Measurements from ENCODE around the gene OTOF. TPM values are rescaled to one million over a fixed set of nuclear protein-coding genes. Genes with fewer than 3 reads are reported as not detected.

Gene OTOF
- total RNA-seq, 1 experiment from 2014 or later, result 0.14 TPM

GRCh38 chr2:26459991-26460612 is 17.8 kb downstream of the OTOF start:
- Histone ChIP-seq H3K27me3 (ENCODE audit: control insufficient read depth, insufficient read depth, low read length) (no peaks in the 10 kb centered on the region), H3K36me3 (replicated peaks; ENCODE audit: control insufficient read depth, insufficient read depth, low read length) (no peaks in the 10 kb centered on the region), H3K4me3 (ENCODE audit: insufficient read depth, low read depth, low read length) (no peak overlapping the region)
- peak; percentile 70 for DNase-seq

GRCh38 chr2:26458365-26459042 is 19.4 kb downstream of the OTOF start:
- Histone ChIP-seq H3K4me3 (ENCODE audit: insufficient read depth, low read depth, low read length) (no peak overlapping the region), H3K27me3 (ENCODE audit: control insufficient read depth, insufficient read depth, low read length) (no peaks in the 10 kb centered on the region), H3K36me3 (replicated peaks; ENCODE audit: control insufficient read depth, insufficient read depth, low read length) (no peaks in the 10 kb centered on the region)
- DNase-seq, result no peak

GRCh38 chr2:26457695-26458364 is 20.1 kb downstream of the OTOF start:
- Histone ChIP-seq H3K27me3 (ENCODE audit: control insufficient read depth, insufficient read depth, low read length) (no peaks in the 10 kb centered on the region), H3K36me3 (replicated peaks; ENCODE audit: control insufficient read depth, insufficient read depth, low read length) (no peaks in the 10 kb centered on the region), H3K4me3 (ENCODE audit: insufficient read depth, low read depth, low read length) (no peak overlapping the region)
- DNase-seq, result no peak

GRCh38 chr2:26457251-26457666 is 20.7 kb downstream of the OTOF start:
- H3K36me3 ChIP-seq (replicated peaks; ENCODE audit: control insufficient read depth, insufficient read depth, low read length), result no peaks in the 10 kb centered on the region
- no peak overlapping the region for H3K4me3 ChIP-seq (ENCODE audit: insufficient read depth, low read depth, low read length)
- DNase-seq, result no peak
- H3K27me3 ChIP-seq (ENCODE audit: control insufficient read depth, insufficient read depth, low read length), result no peaks in the 10 kb centered on the region

- Histone ChIP-seq H3K36me3 (replicated peaks; ENCODE audit: control insufficient read depth, insufficient read depth, low read length) (no peaks in the 10 kb centered on the region), H3K4me3 (ENCODE audit: insufficient read depth, low read depth, low read length) (no peak overlapping the region), H3K27me3 (ENCODE audit: control insufficient read depth, insufficient read depth, low read length) (no peaks in the 10 kb centered on the region)
- no peak for DNase-seq
These were observed 21.3 kb downstream of the OTOF start for GRCh38 chr2:26456440-26457250.

- no peaks in the 10 kb centered on the region for H3K27me3 ChIP-seq (ENCODE audit: control insufficient read depth, insufficient read depth, low read length)
- no peaks in the 10 kb centered on the region for H3K36me3 ChIP-seq (replicated peaks; ENCODE audit: control insufficient read depth, insufficient read depth, low read length)
- no peak overlapping the region for H3K4me3 ChIP-seq (ENCODE audit: insufficient read depth, low read depth, low read length)
- DNase-seq, result no peak
These were observed 22.1 kb downstream of the OTOF start for GRCh38 chr2:26455670-26456439.

GRCh38 chr2:26455037-26455669 is 22.8 kb downstream of the OTOF start:
- no peaks in the 10 kb centered on the region for H3K27me3 ChIP-seq (ENCODE audit: control insufficient read depth, insufficient read depth, low read length)
- H3K36me3 ChIP-seq (replicated peaks; ENCODE audit: control insufficient read depth, insufficient read depth, low read length), result no peaks in the 10 kb centered on the region
- no peak overlapping the region for H3K4me3 ChIP-seq (ENCODE audit: insufficient read depth, low read depth, low read length)
- DNase-seq, result no peak

GRCh38 chr2:26454561-26455001 is 23.3 kb downstream of the OTOF start:
- no peak overlapping the region for H3K4me3 ChIP-seq (ENCODE audit: insufficient read depth, low read depth, low read length)
- H3K27me3 ChIP-seq (ENCODE audit: control insufficient read depth, insufficient read depth, low read length), result no peaks in the 10 kb centered on the region
- DNase-seq, result no peak

GRCh38 chr2:26453421-26454329 is 24.2 kb downstream of the OTOF start:
- Histone ChIP-seq H3K36me3 (replicated peaks; ENCODE audit: control insufficient read depth, insufficient read depth, low read length) (no peaks in the 10 kb centered on the region), H3K4me3 (ENCODE audit: insufficient read depth, low read depth, low read length) (no peak overlapping the region), H3K27me3 (ENCODE audit: control insufficient read depth, insufficient read depth, low read length) (no peaks in the 10 kb centered on the region)
- DNase-seq, result no peak

More at GRCh38 chr2:26454561-26455001, 23.3 kb downstream of the OTOF start:
- H3K36me3 ChIP-seq (replicated peaks; ENCODE audit: control insufficient read depth, insufficient read depth, low read length), result no peaks in the 10 kb centered on the region

- no peak overlapping the region for H3K4me3 ChIP-seq (ENCODE audit: insufficient read depth, low read depth, low read length)
- no peaks in the 10 kb centered on the region for H3K27me3 ChIP-seq (ENCODE audit: control insufficient read depth, insufficient read depth, low read length)
- no peak for DNase-seq
- H3K36me3 ChIP-seq (replicated peaks; ENCODE audit: control insufficient read depth, insufficient read depth, low read length), result no peaks in the 10 kb centered on the region
These were observed 26.2 kb downstream of the OTOF start for GRCh38 chr2:26451700-26452099.

- no peak for DNase-seq
- H3K27me3 ChIP-seq (ENCODE audit: control insufficient read depth, insufficient read depth, low read length), result no peaks in the 10 kb centered on the region
- no peak overlapping the region for H3K4me3 ChIP-seq (ENCODE audit: insufficient read depth, low read depth, low read length)
- no peaks in the 10 kb centered on the region for H3K36me3 ChIP-seq (replicated peaks; ENCODE audit: control insufficient read depth, insufficient read depth, low read length)
These were observed 27.8 kb downstream of the OTOF start for GRCh38 chr2:26450031-26450635.

GRCh38 chr2:26449278-26450030 is 28.5 kb downstream of the OTOF start:
- no peak for DNase-seq
- Histone ChIP-seq H3K4me3 (ENCODE audit: insufficient read depth, low read depth, low read length) (no peak overlapping the region), H3K36me3 (replicated peaks; ENCODE audit: control insufficient read depth, insufficient read depth, low read length) (no peaks in the 10 kb centered on the region), H3K27me3 (ENCODE audit: control insufficient read depth, insufficient read depth, low read length) (no peaks in the 10 kb centered on the region)

Measured in H7 (cell line).